HepG2 (cell line): ENCODE data around the gene TMEM8B. TPM values are rescaled to one million over a fixed set of nuclear protein-coding genes. Genes with fewer than 3 reads are reported as not detected.

ENCODE experiments used
- ATF7-NPFF ChIP-seq: sonication (generic); formaldehyde crosslinking; IDR thresholded peaks from 2 replicates; pipeline ENCODE4 v1.8.1; 2023; ENCODE audit warnings: mild to moderate bottlenecking, low read depth, missing genetic modification reagents, moderate library complexity
- CEBPG ChIP-seq: IDR thresholded peaks from 2 replicates; pipeline ENCODE4 v1.6.1; 2016
- EZH2 ChIP-seq: conservative IDR thresholded peaks from 2 replicates; pipeline ENCODE4 v1.6.1; 2012; ENCODE audit warnings: mild to moderate bottlenecking, low read depth, low read length, moderate library complexity
- GABPB1 ChIP-seq: IDR thresholded peaks from 2 replicates; pipeline ENCODE4 v1.6.1; 2016; ENCODE audit warnings: mild to moderate bottlenecking, missing genetic modification reagents, moderate library complexity, missing compliant biosample characterization
- GTF2F1 ChIP-seq: fragments of 150-350 bp; IDR thresholded peaks from 2 replicates; pipeline ENCODE4 v1.6.1; 2014; ENCODE audit warnings: low read length
- JDP2 ChIP-seq: sonication (generic); formaldehyde crosslinking; IDR thresholded peaks from 2 replicates; pipeline ENCODE4 v1.8.1; 2022; ENCODE audit warnings: missing genetic modification reagents, borderline replicate concordance
- NR3C1 ChIP-seq: sonication (generic); formaldehyde crosslinking; IDR thresholded peaks from 2 replicates; pipeline ENCODE4 v1.4.0; 2020; ENCODE audit warnings: missing genetic modification reagents
- PCBP1 ChIP-seq: fragments of 200-400 bp; formaldehyde crosslinking; IDR thresholded peaks from 2 replicates; pipeline ENCODE4 v1.6.1; 2017; ENCODE audit warnings: mild to moderate bottlenecking, low read depth, low read length, borderline replicate concordance
- PCBP2 ChIP-seq: fragments of 200-400 bp; formaldehyde crosslinking; optimal IDR thresholded peaks from 2 replicates; pipeline ENCODE3; 2018; ENCODE audit warnings: low read length, low read depth; ENCODE audit not compliant: poor library complexity, severe bottlenecking
- YEATS4 ChIP-seq: sonication (generic); formaldehyde crosslinking; IDR thresholded peaks from 2 replicates; pipeline ENCODE4 v1.4.0; 2020; ENCODE audit warnings: missing genetic modification reagents, borderline replicate concordance
- ZKSCAN5 ChIP-seq: sonication (generic); formaldehyde crosslinking; IDR thresholded peaks from 2 replicates; pipeline ENCODE4 v1.5.1; 2020; ENCODE audit warnings: mild to moderate bottlenecking, missing genetic modification reagents
- ZNF3 ChIP-seq: IDR thresholded peaks from 2 replicates; pipeline ENCODE4 v1.7.0; 2017; ENCODE audit warnings: inconsistent platforms
- ZNF558 ChIP-seq: sonication (generic); formaldehyde crosslinking; IDR thresholded peaks from 2 replicates; pipeline ENCODE4 v1.9.0; 2022; ENCODE audit warnings: mild to moderate bottlenecking, missing genetic modification reagents, borderline replicate concordance
- ZNF562 ChIP-seq: sonication (generic); formaldehyde crosslinking; IDR thresholded peaks from 2 replicates; pipeline ENCODE4 v1.8.0; 2022; ENCODE audit warnings: missing genetic modification reagents, borderline replicate concordance
- ZNF766 ChIP-seq: sonication (generic); formaldehyde crosslinking; IDR thresholded peaks from 2 replicates; pipeline ENCODE4 v1.5.0; 2020; ENCODE audit warnings: missing genetic modification reagents, borderline replicate concordance
- ZNF816 ChIP-seq: sonication (generic); formaldehyde crosslinking; IDR thresholded peaks from 2 replicates; pipeline ENCODE4 v1.8.0; 2022; ENCODE audit warnings: missing genetic modification reagents, mild to moderate bottlenecking, borderline replicate concordance
- polyA plus RNA-seq, 8 experiments: library from polyadenylated mRNA; depleted of rRNA in 3 of 8; stranded (reverse) in 7 of 8; unstranded in 1 of 8; fragments of >200 nt; fragmentation: Illumina TruSeq in 4 of 8; extraction: Trizol in 4 of 8; gene quantifications; 2 replicates each; pipeline versions ENCODE4 v1.2.1 to v1.2.3, GENCODE V29; 2011 to 2016; ENCODE audit warnings: low read depth in 4 of 8, missing spikeins in 1 of 8, mixed read lengths in 1 of 8; ENCODE audit not compliant: insufficient read depth in 1 of 8
- total RNA-seq, 5 experiments: library from RNA; depleted of rRNA; stranded (reverse); fragments of >200 nt; fragmentation: Illumina TruSeq; extraction: Trizol; gene quantifications; 2 replicates each; pipeline ENCODE4 v1.2.3, GENCODE V29; 2016; ENCODE audit warnings: low read depth in 1 of 5
- TF ChIP-seq, protein P1 (sequence below): sonication (generic); formaldehyde crosslinking; IDR thresholded peaks from 2 replicates; pipeline ENCODE4 v1.4.0; 2020; ENCODE audit warnings: missing genetic modification reagents
- TF ChIP-seq, protein P2 (sequence below): sonication (generic); formaldehyde crosslinking; conservative IDR thresholded peaks from 2 replicates; pipeline ENCODE4 v1.8.0; 2022; ENCODE audit warnings: mild to moderate bottlenecking, moderate library complexity, missing genetic modification reagents
- TF ChIP-seq, protein P3 (sequence below): sonication (generic); formaldehyde crosslinking; IDR thresholded peaks from 2 replicates; pipeline ENCODE4 v1.4.0; 2020; ENCODE audit warnings: mild to moderate bottlenecking, missing genetic modification reagents
- TF ChIP-seq, protein P4 (sequence below): sonication (generic); formaldehyde crosslinking; IDR thresholded peaks from 2 replicates; pipeline ENCODE4 v1.4.0; 2020; ENCODE audit warnings: missing genetic modification reagents, mild to moderate bottlenecking, borderline replicate concordance

The TMEM8B gene
- total and polyA plus RNA-seq, 2 of the 13 experiments (the other 11 are each of a cell fraction or from before 2014, with no cell fraction given): 2.1 to 2.7 TPM

DNA sequence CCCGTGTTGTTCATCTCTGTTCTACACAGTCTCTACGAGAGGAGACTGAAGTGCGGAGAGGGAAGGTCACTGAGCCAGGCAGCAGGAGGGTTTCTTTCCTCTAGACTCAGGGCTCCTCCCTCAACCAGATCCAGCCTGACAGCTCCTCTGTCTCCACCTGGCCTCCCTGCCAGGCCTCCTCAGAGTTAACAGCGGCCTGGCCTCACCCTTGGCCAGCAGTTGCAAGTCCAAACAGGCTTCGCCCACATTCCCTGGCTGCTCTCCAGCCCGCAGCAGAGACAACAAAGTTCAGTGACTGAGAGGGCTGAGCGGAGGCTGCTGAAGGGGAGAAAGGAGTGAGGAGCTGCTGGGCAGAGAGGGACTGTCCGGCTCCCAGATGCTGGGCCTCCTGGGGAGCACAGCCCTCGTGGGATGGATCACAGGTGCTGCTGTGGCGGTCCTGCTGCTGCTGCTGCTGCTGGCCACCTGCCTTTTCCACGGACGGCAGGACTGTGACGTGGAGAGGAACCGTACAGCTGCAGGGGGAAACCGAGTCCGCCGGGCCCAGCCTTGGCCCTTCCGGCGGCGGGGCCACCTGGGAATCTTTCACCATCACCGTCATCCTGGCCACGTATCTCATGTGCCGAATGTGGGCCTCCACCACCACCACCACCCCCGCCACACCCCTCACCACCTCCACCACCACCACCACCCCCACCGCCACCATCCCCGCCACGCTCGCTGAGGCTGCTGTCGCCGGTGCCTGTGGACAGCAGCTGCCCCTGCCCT is 77.1 kb downstream of the TMEM8B start, which contains the start of gene HRCT1 (continued):
- TF ChIP-seq ZNF558 (CRISPR knock-in tag) (no peak), EZH2 (no peak), PCBP2 (no peak), GABPB1 (CRISPR knock-in tag) (peak; percentile 54; the same call in 1 of the 2 replicates), ZNF766 (CRISPR knock-in tag) (no peak), JDP2 (CRISPR knock-in tag) (no peak), PCBP1 (no peak), ZNF562 (no peak), ZKSCAN5 (CRISPR knock-in tag) (0 out of 2 replicates have a peak, but pooled peaks have one; percentile 29), CEBPG (CRISPR knock-in tag) (peak; percentile 54; the same call in 1 of the 2 replicates), NR3C1 (CRISPR knock-in tag) (no peak), ATF7-NPFF (CRISPR knock-in tag) (no peak), YEATS4 (CRISPR knock-in tag) (no peak; the same call in 1 of the 2 replicates), GTF2F1 (no peak), ZNF3 (CRISPR knock-in tag) (no peak), ZNF816 (CRISPR knock-in tag) (no peak)
- TF ChIP-seq, protein P1, sequence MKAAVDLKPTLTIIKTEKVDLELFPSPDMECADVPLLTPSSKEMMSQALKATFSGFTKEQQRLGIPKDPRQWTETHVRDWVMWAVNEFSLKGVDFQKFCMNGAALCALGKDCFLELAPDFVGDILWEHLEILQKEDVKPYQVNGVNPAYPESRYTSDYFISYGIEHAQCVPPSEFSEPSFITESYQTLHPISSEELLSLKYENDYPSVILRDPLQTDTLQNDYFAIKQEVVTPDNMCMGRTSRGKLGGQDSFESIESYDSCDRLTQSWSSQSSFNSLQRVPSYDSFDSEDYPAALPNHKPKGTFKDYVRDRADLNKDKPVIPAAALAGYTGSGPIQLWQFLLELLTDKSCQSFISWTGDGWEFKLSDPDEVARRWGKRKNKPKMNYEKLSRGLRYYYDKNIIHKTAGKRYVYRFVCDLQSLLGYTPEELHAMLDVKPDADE: no peak
- TF ChIP-seq, protein P2, sequence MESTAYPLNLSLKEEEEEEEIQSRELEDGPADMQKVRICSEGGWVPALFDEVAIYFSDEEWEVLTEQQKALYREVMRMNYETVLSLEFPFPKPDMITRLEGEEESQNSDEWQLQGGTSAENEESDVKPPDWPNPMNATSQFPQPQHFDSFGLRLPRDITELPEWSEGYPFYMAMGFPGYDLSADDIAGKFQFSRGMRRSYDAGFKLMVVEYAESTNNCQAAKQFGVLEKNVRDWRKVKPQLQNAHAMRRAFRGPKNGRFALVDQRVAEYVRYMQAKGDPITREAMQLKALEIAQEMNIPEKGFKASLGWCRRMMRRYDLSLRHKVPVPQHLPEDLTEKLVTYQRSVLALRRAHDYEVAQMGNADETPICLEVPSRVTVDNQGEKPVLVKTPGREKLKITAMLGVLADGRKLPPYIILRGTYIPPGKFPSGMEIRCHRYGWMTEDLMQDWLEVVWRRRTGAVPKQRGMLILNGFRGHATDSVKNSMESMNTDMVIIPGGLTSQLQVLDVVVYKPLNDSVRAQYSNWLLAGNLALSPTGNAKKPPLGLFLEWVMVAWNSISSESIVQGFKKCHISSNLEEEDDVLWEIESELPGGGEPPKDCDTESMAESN: no peak
- TF ChIP-seq, protein P3, sequence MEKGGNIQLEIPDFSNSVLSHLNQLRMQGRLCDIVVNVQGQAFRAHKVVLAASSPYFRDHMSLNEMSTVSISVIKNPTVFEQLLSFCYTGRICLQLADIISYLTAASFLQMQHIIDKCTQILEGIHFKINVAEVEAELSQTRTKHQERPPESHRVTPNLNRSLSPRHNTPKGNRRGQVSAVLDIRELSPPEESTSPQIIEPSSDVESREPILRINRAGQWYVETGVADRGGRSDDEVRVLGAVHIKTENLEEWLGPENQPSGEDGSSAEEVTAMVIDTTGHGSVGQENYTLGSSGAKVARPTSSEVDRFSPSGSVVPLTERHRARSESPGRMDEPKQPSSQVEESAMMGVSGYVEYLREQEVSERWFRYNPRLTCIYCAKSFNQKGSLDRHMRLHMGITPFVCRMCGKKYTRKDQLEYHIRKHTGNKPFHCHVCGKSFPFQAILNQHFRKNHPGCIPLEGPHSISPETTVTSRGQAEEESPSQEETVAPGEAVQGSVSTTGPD (CRISPR knock-in tag): no peak
- TF ChIP-seq, protein P4, sequence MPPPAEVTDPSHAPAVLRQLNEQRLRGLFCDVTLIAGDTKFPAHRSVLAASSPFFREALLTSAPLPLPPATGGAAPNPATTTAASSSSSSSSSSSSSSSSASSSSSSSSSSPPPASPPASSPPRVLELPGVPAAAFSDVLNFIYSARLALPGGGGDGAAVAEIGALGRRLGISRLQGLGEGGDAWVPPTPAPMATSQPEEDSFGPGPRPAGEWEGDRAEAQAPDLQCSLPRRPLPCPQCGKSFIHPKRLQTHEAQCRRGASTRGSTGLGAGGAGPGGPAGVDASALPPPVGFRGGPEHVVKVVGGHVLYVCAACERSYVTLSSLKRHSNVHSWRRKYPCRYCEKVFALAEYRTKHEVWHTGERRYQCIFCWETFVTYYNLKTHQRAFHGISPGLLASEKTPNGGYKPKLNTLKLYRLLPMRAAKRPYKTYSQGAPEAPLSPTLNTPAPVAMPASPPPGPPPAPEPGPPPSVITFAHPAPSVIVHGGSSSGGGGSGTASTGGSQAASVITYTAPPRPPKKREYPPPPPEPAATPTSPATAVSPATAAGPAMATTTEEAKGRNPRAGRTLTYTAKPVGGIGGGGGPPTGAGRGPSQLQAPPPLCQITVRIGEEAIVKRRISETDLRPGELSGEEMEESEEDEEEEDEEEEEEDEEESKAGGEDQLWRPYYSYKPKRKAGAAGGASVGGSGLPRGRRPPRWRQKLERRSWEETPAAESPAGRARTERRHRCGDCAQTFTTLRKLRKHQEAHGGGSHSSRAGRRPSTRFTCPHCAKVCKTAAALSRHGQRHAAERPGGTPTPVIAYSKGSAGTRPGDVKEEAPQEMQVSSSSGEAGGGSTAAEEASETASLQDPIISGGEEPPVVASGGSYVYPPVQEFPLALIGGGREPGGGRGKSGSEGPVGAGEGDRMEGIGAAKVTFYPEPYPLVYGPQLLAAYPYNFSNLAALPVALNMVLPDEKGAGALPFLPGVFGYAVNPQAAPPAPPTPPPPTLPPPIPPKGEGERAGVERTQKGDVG (CRISPR knock-in tag): peak; percentile 65; the same call in 1 of the 2 replicates
